Measurements from ENCODE around the gene TMEM169.

DNA sequence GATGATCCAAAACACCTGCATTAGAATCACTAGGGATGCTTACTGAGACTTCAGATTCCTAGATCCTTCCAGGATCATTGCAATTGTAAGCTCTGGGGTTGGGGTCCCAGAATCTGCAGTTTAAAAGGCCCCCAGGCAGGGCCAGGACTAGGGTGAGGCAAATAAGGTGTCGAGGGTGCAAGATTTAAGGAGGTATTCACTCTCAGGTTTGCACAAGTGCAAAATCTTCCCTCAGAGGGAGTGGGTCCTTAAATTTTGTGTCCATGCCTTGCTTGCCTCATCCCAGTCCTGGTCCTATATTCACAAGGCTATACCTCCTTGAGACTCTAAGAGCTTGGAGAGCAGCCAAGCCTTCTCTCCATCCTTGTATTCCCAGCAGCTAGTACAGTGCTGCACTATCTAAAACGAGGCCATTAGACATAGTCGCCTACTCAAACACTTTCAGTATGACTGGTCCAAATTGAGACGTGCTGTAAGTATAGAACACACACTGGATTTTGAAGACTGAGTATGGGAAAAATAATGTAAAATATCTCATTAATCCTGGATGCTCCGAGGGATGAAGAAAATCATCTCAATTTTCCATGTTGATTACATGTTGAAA, 36.7 kb upstream of the TMEM169 start:
- TF ChIP-seq, protein P1, sequence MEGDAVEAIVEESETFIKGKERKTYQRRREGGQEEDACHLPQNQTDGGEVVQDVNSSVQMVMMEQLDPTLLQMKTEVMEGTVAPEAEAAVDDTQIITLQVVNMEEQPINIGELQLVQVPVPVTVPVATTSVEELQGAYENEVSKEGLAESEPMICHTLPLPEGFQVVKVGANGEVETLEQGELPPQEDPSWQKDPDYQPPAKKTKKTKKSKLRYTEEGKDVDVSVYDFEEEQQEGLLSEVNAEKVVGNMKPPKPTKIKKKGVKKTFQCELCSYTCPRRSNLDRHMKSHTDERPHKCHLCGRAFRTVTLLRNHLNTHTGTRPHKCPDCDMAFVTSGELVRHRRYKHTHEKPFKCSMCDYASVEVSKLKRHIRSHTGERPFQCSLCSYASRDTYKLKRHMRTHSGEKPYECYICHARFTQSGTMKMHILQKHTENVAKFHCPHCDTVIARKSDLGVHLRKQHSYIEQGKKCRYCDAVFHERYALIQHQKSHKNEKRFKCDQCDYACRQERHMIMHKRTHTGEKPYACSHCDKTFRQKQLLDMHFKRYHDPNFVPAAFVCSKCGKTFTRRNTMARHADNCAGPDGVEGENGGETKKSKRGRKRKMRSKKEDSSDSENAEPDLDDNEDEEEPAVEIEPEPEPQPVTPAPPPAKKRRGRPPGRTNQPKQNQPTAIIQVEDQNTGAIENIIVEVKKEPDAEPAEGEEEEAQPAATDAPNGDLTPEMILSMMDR (IDR thresholded peaks at IDR 0.05): no peak
- TF ChIP-seq POLR2A (IDR thresholded peaks at IDR 0.05): no peak

All from thyroid gland (tissue), 4 donors.